ENCODE measurements around the gene RELN. TPM values are rescaled to one million over a fixed set of nuclear protein-coding genes. Genes with fewer than 3 reads are reported as not detected.

The RELN gene
- total and polyA plus RNA-seq, 2 donors (not counting 1 experiment from before 2014, with no cell fraction given): 0.33 to 31.8 TPM

DNA sequence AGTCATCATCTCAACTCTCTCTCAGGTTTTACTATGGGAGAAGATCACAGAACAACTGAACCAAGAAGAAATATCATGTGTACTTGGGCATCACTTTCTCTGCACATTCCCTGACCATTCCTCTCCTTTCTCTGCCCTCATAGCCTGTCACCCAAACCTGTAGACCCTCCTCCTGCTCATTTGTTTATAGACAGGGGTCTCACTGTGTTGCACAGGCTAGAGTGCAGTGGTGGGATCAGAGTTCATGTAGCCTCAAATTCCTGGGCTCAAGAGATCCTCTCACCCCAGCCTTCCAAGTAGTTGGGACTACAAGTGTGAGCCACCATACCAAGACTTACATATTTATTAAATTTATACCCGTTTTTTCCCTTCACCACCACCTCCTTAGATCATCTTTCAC lies 282.7 kb downstream of the RELN start:
- no peaks in the 10 kb centered on the region for H3K36me3 ChIP-seq (ENCODE audit: control insufficient read depth, insufficient read depth, low read length)
- no peak overlapping the region for H3K4me2 ChIP-seq (ENCODE audit: extremely low read depth, insufficient read depth, low read length)

DNA sequence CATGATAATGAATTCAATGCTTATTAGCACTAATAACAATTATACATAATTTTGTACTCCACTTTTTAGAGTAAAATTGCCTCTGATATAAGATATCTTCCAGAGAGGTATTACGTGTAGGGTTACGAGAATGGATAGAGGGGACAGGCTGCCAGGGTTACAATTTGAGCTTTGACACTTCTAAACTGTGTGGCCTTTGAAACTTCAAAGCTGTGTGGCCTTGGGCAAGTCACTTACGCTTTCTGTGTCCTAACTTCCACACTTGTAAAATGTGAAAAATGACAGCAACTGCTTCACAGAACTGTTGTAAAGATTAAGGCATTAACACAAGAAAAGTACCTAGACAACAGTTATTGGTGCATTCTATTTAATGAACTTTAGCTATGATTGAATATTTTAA lies 283.9 kb downstream of the RELN start:
- no peaks in the 10 kb centered on the region for H3K9me3 ChIP-seq (ENCODE audit: control insufficient read depth, insufficient read depth, low read depth, low read length)
- H3K4me3 ChIP-seq (replicated peaks in 1 of 4; ENCODE audit: control extremely low read depth in 1 of 4, insufficient read depth in 1 of 4, low read depth in 3 of 4, low read length in 4 of 4): no peak overlapping the region
- no peaks in the 10 kb centered on the region for H3K4me1 ChIP-seq (ENCODE audit: control insufficient read depth, extremely low read depth, insufficient read depth, low read length)
- no peak overlapping the region for H2AFZ ChIP-seq (ENCODE audit: low read length)
- TF ChIP-seq EZH2 (IDR thresholded peaks at IDR 0.05; ENCODE audit: low read length, missing control alignments): no peak
- TF ChIP-seq, protein P1, sequence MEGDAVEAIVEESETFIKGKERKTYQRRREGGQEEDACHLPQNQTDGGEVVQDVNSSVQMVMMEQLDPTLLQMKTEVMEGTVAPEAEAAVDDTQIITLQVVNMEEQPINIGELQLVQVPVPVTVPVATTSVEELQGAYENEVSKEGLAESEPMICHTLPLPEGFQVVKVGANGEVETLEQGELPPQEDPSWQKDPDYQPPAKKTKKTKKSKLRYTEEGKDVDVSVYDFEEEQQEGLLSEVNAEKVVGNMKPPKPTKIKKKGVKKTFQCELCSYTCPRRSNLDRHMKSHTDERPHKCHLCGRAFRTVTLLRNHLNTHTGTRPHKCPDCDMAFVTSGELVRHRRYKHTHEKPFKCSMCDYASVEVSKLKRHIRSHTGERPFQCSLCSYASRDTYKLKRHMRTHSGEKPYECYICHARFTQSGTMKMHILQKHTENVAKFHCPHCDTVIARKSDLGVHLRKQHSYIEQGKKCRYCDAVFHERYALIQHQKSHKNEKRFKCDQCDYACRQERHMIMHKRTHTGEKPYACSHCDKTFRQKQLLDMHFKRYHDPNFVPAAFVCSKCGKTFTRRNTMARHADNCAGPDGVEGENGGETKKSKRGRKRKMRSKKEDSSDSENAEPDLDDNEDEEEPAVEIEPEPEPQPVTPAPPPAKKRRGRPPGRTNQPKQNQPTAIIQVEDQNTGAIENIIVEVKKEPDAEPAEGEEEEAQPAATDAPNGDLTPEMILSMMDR (conservative IDR thresholded peaks at IDR 0.05 in 1 of 2, IDR thresholded peaks at IDR 0.05 in 1 of 2; ENCODE audit: low read depth in 1 of 2, low read length in 2 of 2): no peak
- no peak overlapping the region for H3K9ac ChIP-seq (ENCODE audit: insufficient read depth, low read length)
- H3K27ac ChIP-seq (ENCODE audit: insufficient read depth, low read length): no peak overlapping the region
- no peak for DNase-seq (ENCODE audit: low read depth in 2 of 2)
- H3K36me3 ChIP-seq (ENCODE audit: control insufficient read depth, insufficient read depth, low read length): no peaks in the 10 kb centered on the region
- no peaks in the 10 kb centered on the region for H4K20me1 ChIP-seq (ENCODE audit: control insufficient read depth, extremely low read depth, insufficient read depth, low read length)
- H3K79me2 ChIP-seq (ENCODE audit: control insufficient read depth, insufficient read depth, low read length): no peaks in the 10 kb centered on the region
- no peak overlapping the region for H3K4me2 ChIP-seq (ENCODE audit: extremely low read depth, insufficient read depth, low read length)
- no peaks in the 10 kb centered on the region for H3K27me3 ChIP-seq (ENCODE audit: control insufficient read depth, insufficient read depth, low read length)

More for the DNA sequence above, 282.7 kb downstream of the RELN start:
- Histone ChIP-seq H3K4me1 (ENCODE audit: control insufficient read depth, extremely low read depth, insufficient read depth, low read length) (no peaks in the 10 kb centered on the region), H3K9ac (ENCODE audit: insufficient read depth, low read length) (no peak overlapping the region), H3K9me3 (ENCODE audit: control insufficient read depth, insufficient read depth, low read depth, low read length) (no peaks in the 10 kb centered on the region), H4K20me1 (ENCODE audit: control insufficient read depth, extremely low read depth, insufficient read depth, low read length) (no peaks in the 10 kb centered on the region), H2AFZ (ENCODE audit: low read length) (no peak overlapping the region), H3K27ac (ENCODE audit: insufficient read depth, low read length) (no peak overlapping the region), H3K79me2 (ENCODE audit: control insufficient read depth, insufficient read depth, low read length) (no peaks in the 10 kb centered on the region), H3K4me3 (replicated peaks in 1 of 4; ENCODE audit: control extremely low read depth in 1 of 4, insufficient read depth in 1 of 4, low read depth in 3 of 4, low read length in 4 of 4) (no peak overlapping the region), H3K27me3 (ENCODE audit: control insufficient read depth, insufficient read depth, low read length) (no peaks in the 10 kb centered on the region)
- TF ChIP-seq EZH2 (IDR thresholded peaks at IDR 0.05; ENCODE audit: low read length, missing control alignments): no peak
- no peak for DNase-seq (ENCODE audit: low read depth in 2 of 2)

DNA sequence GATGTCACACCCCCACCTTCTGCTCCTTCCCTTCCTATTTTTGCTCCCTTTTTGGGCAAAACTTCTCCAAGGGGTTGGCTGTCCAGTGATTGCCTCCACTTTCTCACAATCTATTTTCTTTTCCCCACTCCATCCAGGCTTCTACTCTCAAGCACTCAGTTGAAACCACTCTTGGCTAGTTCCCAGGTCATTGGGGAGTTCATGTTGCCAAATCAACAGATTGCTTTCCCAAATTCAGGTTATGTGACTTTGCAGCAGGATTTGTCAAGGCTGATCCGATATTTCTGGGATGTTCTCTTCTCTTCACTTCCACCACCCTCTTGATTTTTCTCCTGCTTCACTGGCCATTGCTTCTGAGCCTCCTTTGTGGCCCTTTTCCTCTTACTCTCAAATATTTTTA lies 284.8 kb downstream of the RELN start:
- no peak overlapping the region for H3K9ac ChIP-seq (ENCODE audit: insufficient read depth, low read length)
- no peak overlapping the region for H2AFZ ChIP-seq (ENCODE audit: low read length)
- no peak overlapping the region for H3K4me3 ChIP-seq (replicated peaks in 1 of 4; ENCODE audit: control extremely low read depth in 1 of 4, insufficient read depth in 1 of 4, low read depth in 3 of 4, low read length in 4 of 4)
- H3K4me1 ChIP-seq (ENCODE audit: control insufficient read depth, extremely low read depth, insufficient read depth, low read length): no peaks in the 10 kb centered on the region
- H3K27me3 ChIP-seq (ENCODE audit: control insufficient read depth, insufficient read depth, low read length): no peaks in the 10 kb centered on the region
- TF ChIP-seq, protein P1 (conservative IDR thresholded peaks at IDR 0.05 in 1 of 2, IDR thresholded peaks at IDR 0.05 in 1 of 2; ENCODE audit: low read depth in 1 of 2, low read length in 2 of 2): no peak
- no peak for TF ChIP-seq EZH2 (IDR thresholded peaks at IDR 0.05; ENCODE audit: low read length, missing control alignments)
- no peaks in the 10 kb centered on the region for H4K20me1 ChIP-seq (ENCODE audit: control insufficient read depth, extremely low read depth, insufficient read depth, low read length)
- no peaks in the 10 kb centered on the region for H3K79me2 ChIP-seq (ENCODE audit: control insufficient read depth, insufficient read depth, low read length)
- no peak overlapping the region for H3K4me2 ChIP-seq (ENCODE audit: extremely low read depth, insufficient read depth, low read length)
- H3K27ac ChIP-seq (ENCODE audit: insufficient read depth, low read length): no peak overlapping the region
- no peaks in the 10 kb centered on the region for H3K9me3 ChIP-seq (ENCODE audit: control insufficient read depth, insufficient read depth, low read depth, low read length)
- H3K36me3 ChIP-seq (ENCODE audit: control insufficient read depth, insufficient read depth, low read length): no peaks in the 10 kb centered on the region
- peak in 1 of 2 donors; percentile 15 for DNase-seq (ENCODE audit: low read depth in 2 of 2)

Measured in fibroblast of lung (primary cell).